GM19025 (cell line): ENCODE data around the gene OR10K1.

Source experiments
- ATAC-seq: cut with Tn5 transposase; IDR thresholded peaks from one replicate; pipeline ENCODE4 v1.9.1; 2021; ENCODE audit warnings: mild to moderate bottlenecking, low read depth, moderate library complexity; ENCODE audit not compliant: unreplicated experiment

Gene OR10K1

GRCh38 chr1:158516966-158517365 is 55.3 kb downstream of the OR10K1 start:
- ATAC-seq, result no peak
